ENCODE data around the gene TMEM175. TPM values are rescaled to one million over a fixed set of nuclear protein-coding genes. Genes with fewer than 3 reads are reported as not detected.

The TMEM175 gene
- total RNA-seq, 1 donor: 15.4 TPM

GRCh38 chr4:987624-988513, 55.6 kb downstream of the TMEM175 start:
- H3K4me1 ChIP-seq (ENCODE audit: insufficient read depth, low read length): peaks cover 33% of the 10 kb centered on the region
- H3K27me3 ChIP-seq (ENCODE audit: insufficient read depth, low read length): no peaks in the 10 kb centered on the region
- no peaks in the 10 kb centered on the region for H3K9me3 ChIP-seq (ENCODE audit: low read depth, low read length)
- H3K4me3 ChIP-seq (ENCODE audit: low read length): peak overlapping the region; percentile 51

GRCh38 chr4:988726-989721, 56.8 kb downstream of the TMEM175 start:
- Histone ChIP-seq H3K9me3 (ENCODE audit: low read depth, low read length) (no peaks in the 10 kb centered on the region), H3K4me1 (ENCODE audit: insufficient read depth, low read length) (peaks cover 33% of the 10 kb centered on the region), H3K4me3 (ENCODE audit: low read length) (no peak overlapping the region), H3K27me3 (ENCODE audit: insufficient read depth, low read length) (no peaks in the 10 kb centered on the region)

- peaks cover 27% of the 10 kb centered on the region for H3K4me1 ChIP-seq (ENCODE audit: insufficient read depth, low read length)
- H3K4me3 ChIP-seq (ENCODE audit: low read length): no peak overlapping the region
- no peaks in the 10 kb centered on the region for H3K9me3 ChIP-seq (ENCODE audit: low read depth, low read length)
- H3K27me3 ChIP-seq (ENCODE audit: insufficient read depth, low read length): no peaks in the 10 kb centered on the region
Observed at GRCh38 chr4:989722-990471, 57.6 kb downstream of the TMEM175 start.

GRCh38 chr4:990746-991367, 58.6 kb downstream of the TMEM175 start:
- H3K27me3 ChIP-seq (ENCODE audit: insufficient read depth, low read length): no peaks in the 10 kb centered on the region
- H3K4me1 ChIP-seq (ENCODE audit: insufficient read depth, low read length): peaks cover 19% of the 10 kb centered on the region
- no peak overlapping the region for H3K4me3 ChIP-seq (ENCODE audit: low read length)
- no peaks in the 10 kb centered on the region for H3K9me3 ChIP-seq (ENCODE audit: low read depth, low read length)

- Histone ChIP-seq H3K4me1 (ENCODE audit: insufficient read depth, low read length) (peaks cover 11% of the 10 kb centered on the region), H3K9me3 (ENCODE audit: low read depth, low read length) (no peaks in the 10 kb centered on the region)
Observed at GRCh38 chr4:991451-992296, 59.4 kb downstream of the TMEM175 start.

GRCh38 chr4:992297-993110, 60.2 kb downstream of the TMEM175 start:
- Histone ChIP-seq H3K9me3 (ENCODE audit: low read depth, low read length) (no peaks in the 10 kb centered on the region), H3K4me3 (ENCODE audit: low read length) (no peak overlapping the region), H3K27me3 (ENCODE audit: insufficient read depth, low read length) (peaks cover 5% of the 10 kb centered on the region), H3K4me1 (ENCODE audit: insufficient read depth, low read length) (peaks cover 9% of the 10 kb centered on the region)

More at GRCh38 chr4:991451-992296, 59.4 kb downstream of the TMEM175 start:
- Histone ChIP-seq H3K27me3 (ENCODE audit: insufficient read depth, low read length) (peaks cover 3% of the 10 kb centered on the region), H3K4me3 (ENCODE audit: low read length) (no peak overlapping the region)

GRCh38 chr4:993111-994029, 61.1 kb downstream of the TMEM175 start, which contains the start of gene SLC26A1:
SLC26A1 (minus strand) TSS chr4:993404; CDS start chr4:991703, 1,701 bp downstream.
- H3K9me3 ChIP-seq (ENCODE audit: low read depth, low read length): no peaks in the 10 kb centered on the region
- H3K27me3 ChIP-seq (ENCODE audit: insufficient read depth, low read length): peaks cover 13% of the 10 kb centered on the region
- H3K4me1 ChIP-seq (ENCODE audit: insufficient read depth, low read length): peaks cover 6% of the 10 kb centered on the region
- no peak within 1 kb of the TSS for H3K4me3 ChIP-seq (ENCODE audit: low read length)

GRCh38 chr4:995311-996026, 63.2 kb downstream of the TMEM175 start:
- Histone ChIP-seq H3K9me3 (ENCODE audit: low read depth, low read length) (no peaks in the 10 kb centered on the region), H3K4me1 (ENCODE audit: insufficient read depth, low read length) (peaks cover 6% of the 10 kb centered on the region), H3K4me3 (ENCODE audit: low read length) (no peak overlapping the region), H3K27me3 (ENCODE audit: insufficient read depth, low read length) (peaks cover 16% of the 10 kb centered on the region)

- Histone ChIP-seq H3K4me1 (ENCODE audit: insufficient read depth, low read length) (peaks cover 6% of the 10 kb centered on the region), H3K27me3 (ENCODE audit: insufficient read depth, low read length) (peaks cover 22% of the 10 kb centered on the region), H3K9me3 (ENCODE audit: low read depth, low read length) (no peaks in the 10 kb centered on the region), H3K4me3 (ENCODE audit: low read length) (no peak overlapping the region)
Observed at GRCh38 chr4:996030-996996, 64.1 kb downstream of the TMEM175 start.

GRCh38 chr4:996997-997374, 64.7 kb downstream of the TMEM175 start:
- H3K27me3 ChIP-seq (ENCODE audit: insufficient read depth, low read length): peaks cover 29% of the 10 kb centered on the region
- no peak overlapping the region for H3K4me3 ChIP-seq (ENCODE audit: low read length)

More at GRCh38 chr4:996997-997374, 64.7 kb downstream of the TMEM175 start:
- no peaks in the 10 kb centered on the region for H3K9me3 ChIP-seq (ENCODE audit: low read depth, low read length)
- H3K4me1 ChIP-seq (ENCODE audit: insufficient read depth, low read length): peaks cover 7% of the 10 kb centered on the region
